A549 (cell line): Measurements from ENCODE around the gene DDN. TPM values are rescaled to one million over a fixed set of nuclear protein-coding genes. Genes with fewer than 3 reads are reported as not detected.

Experiments
- ATAC-seq, 2 experiments: fragments of 200-7000 bp in 1 of 2; fragments of >200 bp in 1 of 2; cut with Nextera tagmentation in 1 of 2; cut with Tn5 transposase in 1 of 2; 3 replicates each; pipeline versions ENCODE4 v1.8.0 to v1.9.1; 2018 to 2020; ENCODE audit warnings: mild to moderate bottlenecking in 1 of 2, moderate library complexity in 1 of 2
- CTCF ChIA-PET: fragments of 300-600 bp; sonication (Branson Sonifier 250); formaldehyde crosslinking; extraction: SDS; loops from one replicate; lab custom pipeline; 2021; ENCODE audit warnings: antibody characterized with exemption, inconsistent platforms; lab: Yijun Ruan, JAX
- POLR2A ChIA-PET: fragments of 350-600 bp; formaldehyde crosslinking; extraction: SDS; loops from one replicate; lab custom pipeline; 2021; ENCODE audit warnings: antibody characterized with exemption, inconsistent platforms; lab: Yijun Ruan, JAX
- DNase-seq, 2 experiments: peaks; one replicate each; pipeline versions ENCODE4 v3.0.0 to v3.0.0-alpha.2; 2011 to 2016; ENCODE audit warnings: low read depth in 1 of 2, low spot score in 1 of 2
- FAIRE-seq: peaks from 2 replicates; lab custom pipeline; 2011; peaks lifted over from hg19 to GRCh38; lab: Jason Lieb, UNC
- H3K27ac ChIP-seq, 2 experiments: fragments of >200 bp; sonication (Bioruptor Twin); formaldehyde crosslinking; 3 replicates each; pipeline ENCODE4 v1.5.1; 2016 to 2017
- H3K4me1 ChIP-seq: fragments of >200 bp; sonication (Bioruptor Twin); formaldehyde crosslinking; 3 replicates; pipeline ENCODE4 v1.6.1; 2016
- H3K4me2 ChIP-seq: fragments of >200 bp; sonication (Bioruptor Twin); formaldehyde crosslinking; 3 replicates; pipeline ENCODE4 v1.6.1; 2016
- H3K4me3 ChIP-seq: fragments of >200 bp; sonication (Bioruptor Twin); formaldehyde crosslinking; 3 replicates; pipeline ENCODE4 v1.5.1; 2016
- H3K9me3 ChIP-seq: fragments of >200 bp; sonication (Bioruptor Twin); formaldehyde crosslinking; 3 replicates; pipeline ENCODE4 v1.6.1; 2016
- E2F6 ChIP-seq: IDR thresholded peaks from 2 replicates; pipeline ENCODE4 v1.6.1; 2012; ENCODE audit warnings: low read depth, borderline replicate concordance
- EHF ChIP-seq: fragments of 250-450 bp; sonication (Bioruptor Pico); IDR thresholded peaks from 2 replicates; pipeline ENCODE4 v1.5.0; 2020; ENCODE audit warnings: mild to moderate bottlenecking
- EHMT2 ChIP-seq: fragments of 200-600 bp; sonication (generic); IDR thresholded peaks from 2 replicates; pipeline ENCODE4 v1.6.1; 2016; ENCODE audit warnings: antibody characterized with exemption, low read depth, mild to moderate bottlenecking, moderate library complexity
- ELK1 ChIP-seq: fragments of 150-350 bp; IDR thresholded peaks from 2 replicates; pipeline ENCODE4 v1.6.1; 2014; ENCODE audit warnings: low read depth, mild to moderate bottlenecking, low read length
- FOXS1 ChIP-seq: fragments of 250-450 bp; sonication (Bioruptor Pico); IDR thresholded peaks from 2 replicates; pipeline ENCODE4 v1.5.0; 2020; ENCODE audit warnings: mild to moderate bottlenecking, moderate library complexity
- GATA3 ChIP-seq: IDR thresholded peaks from 2 replicates; pipeline ENCODE4 v1.6.1; 2012; ENCODE audit warnings: borderline replicate concordance
- HOXB13 ChIP-seq: fragments of 250-450 bp; sonication (Bioruptor Pico); IDR thresholded peaks from 2 replicates; pipeline ENCODE4 v1.5.0; 2020; ENCODE audit warnings: low read depth, mild to moderate bottlenecking, moderate library complexity
- HOXB5 ChIP-seq: fragments of 250-450 bp; sonication (Bioruptor Pico); IDR thresholded peaks from 2 replicates; pipeline ENCODE4 v1.5.0; 2020; ENCODE audit warnings: mild to moderate bottlenecking, moderate library complexity
- KDM5A ChIP-seq: fragments of 200-600 bp; sonication (generic); IDR thresholded peaks from 2 replicates; pipeline ENCODE4 v1.6.1; 2016; ENCODE audit warnings: antibody characterized with exemption, mild to moderate bottlenecking
- NFE2L2 ChIP-seq: fragments of 150-350 bp; conservative IDR thresholded peaks from 2 replicates; pipeline ENCODE4 v1.6.1; 2014; ENCODE audit warnings: low read length
- NR3C1 ChIP-seq: fragments of >200 bp; sonication (Bioruptor Twin); formaldehyde crosslinking; IDR thresholded peaks from 3 replicates; pipeline ENCODE4 v1.6.1; 2017
- PHF8 ChIP-seq: fragments of 200-600 bp; sonication (generic); IDR thresholded peaks from 2 replicates; pipeline ENCODE4 v1.6.1; 2016; ENCODE audit warnings: low read depth, mild to moderate bottlenecking, antibody characterized with exemption, moderate library complexity, borderline replicate concordance
- POLR2A ChIP-seq: IDR thresholded peaks from 2 replicates; pipeline ENCODE4 v1.6.1; 2012; ENCODE audit warnings: mild to moderate bottlenecking, low read length
- RARB ChIP-seq: fragments of 250-450 bp; sonication (Bioruptor Pico); IDR thresholded peaks from 2 replicates; pipeline ENCODE4 v1.8.0; 2021; ENCODE audit warnings: mild to moderate bottlenecking, moderate library complexity
- REST ChIP-seq: fragments of 200-600 bp; sonication (generic); IDR thresholded peaks from 2 replicates; pipeline ENCODE4 v1.6.1; 2016; ENCODE audit warnings: antibody characterized with exemption, mild to moderate bottlenecking, moderate library complexity
- RFX5 ChIP-seq: fragments of 450-650 bp; IDR thresholded peaks from 2 replicates; pipeline ENCODE4 v1.7.1; 2014; ENCODE audit warnings: antibody characterized with exemption, mild to moderate bottlenecking, moderate library complexity
- RNF2 ChIP-seq: fragments of 200-600 bp; sonication (generic); IDR thresholded peaks from 2 replicates; pipeline ENCODE4 v1.6.1; 2016; ENCODE audit warnings: low read depth, mild to moderate bottlenecking, antibody characterized with exemption, moderate library complexity, borderline replicate concordance
- SMC3 ChIP-seq: fragments of >200 bp; sonication (Bioruptor Twin); formaldehyde crosslinking; IDR thresholded peaks from 3 replicates; pipeline ENCODE4 v1.6.1; 2018; ENCODE audit warnings: inconsistent platforms
- TP53 ChIP-seq: fragments of 250-450 bp; sonication (Bioruptor Pico); IDR thresholded peaks from 2 replicates; pipeline ENCODE4 v1.5.0; 2021; ENCODE audit warnings: mild to moderate bottlenecking, moderate library complexity
- WGBS: methylation state at CpG from one replicate; pipeline ENCODE4 v1.1.6; 2017; ENCODE audit errors: missing lambda C conversion rate; 5-methylcytosine and 5-hydroxymethylcytosine counted together
- polyA plus RNA-seq, 4 experiments: library from polyadenylated mRNA; depleted of rRNA in 3 of 4; stranded (reverse); fragments of >200 nt; fragmentation: RNase III in 1 of 4; extraction: RNeasy Plus Mini Kit Qiagen cat#74134 plus additional on column Dnase treatment in 1 of 4; gene quantifications; 2 replicates in 3 of 4; 3 replicates in 1 of 4; pipeline ENCODE4 v1.2.3, GENCODE V29; 2011 to 2017

Gene DDN
- polyA plus RNA-seq, 2 of the 4 experiments (the other 2 are of a cell fraction) = 0.12 to 0.50 TPM

GRCh38 chr12:48998497-48999353 lies 450 bp downstream of the DDN start (continued):
- TF ChIP-seq REST (no peak), EHF (CRISPR knock-in tag) (no peak), NR3C1 (no peak), RNF2 (0 out of 2 replicates have a peak, but pooled peaks have one; percentile 35), E2F6 (peak; percentile 94), HOXB13 (CRISPR knock-in tag) (no peak), KDM5A (no peak), PHF8 (no peak), RARB (CRISPR knock-in tag) (no peak), HOXB5 (CRISPR knock-in tag) (no peak), EHMT2 (no peak), FOXS1 (CRISPR knock-in tag) (no peak), RFX5 (no peak), NFE2L2 (no peak), GATA3 (no peak), SMC3 (no peak), TP53 (peak; percentile 69; the same call in 1 of the 2 replicates)
- TF ChIP-seq, all 56 proteins: peak for 8

- CTCF ChIA-PET = interaction anchor here (0.6 to 77.5 kb wide), 22 partner anchors 8 to 183 kb away, joined by 3 to 2584 read pairs (median 5); partner anchors contain the start of genes ARF3, DDX23, DHH and FKBP11
- no peaks in the 10 kb centered on the region for H3K9me3 ChIP-seq
- H3K4me1 ChIP-seq = peaks cover 19% of the 10 kb centered on the region
- H3K4me2 ChIP-seq = peak overlapping the region; percentile 82
- H3K4me3 ChIP-seq = peak overlapping the region; percentile 45
- FAIRE-seq = no peak
- TF ChIP-seq POLR2A (peak; percentile 53), ELK1 (no peak)
- WGBS = 30% methylated on average over 33 of the region's 57 CpGs
- DNase-seq = peak; percentile 55 to 87
- ATAC-seq = peak; percentile 43 to 70
- H3K27ac ChIP-seq = peak overlapping the region; percentile 52 to 87
- POLR2A ChIA-PET = interaction anchor here (1.0 to 2.5 kb wide), 3 partner anchors 20 to 133 kb away, joined by 3 to 9 read pairs (median 4); partner anchors contain the start of genes PRKAG1 and TUBA1B
Observed at GRCh38 chr12:48997719-48998496, 1.3 kb downstream of the DDN start.
